ENCODE data around the gene TIMP4.

GRCh38 chr3:12143949-12144504, 14.7 kb downstream of the TIMP4 start:
- TF ChIP-seq, protein P1, sequence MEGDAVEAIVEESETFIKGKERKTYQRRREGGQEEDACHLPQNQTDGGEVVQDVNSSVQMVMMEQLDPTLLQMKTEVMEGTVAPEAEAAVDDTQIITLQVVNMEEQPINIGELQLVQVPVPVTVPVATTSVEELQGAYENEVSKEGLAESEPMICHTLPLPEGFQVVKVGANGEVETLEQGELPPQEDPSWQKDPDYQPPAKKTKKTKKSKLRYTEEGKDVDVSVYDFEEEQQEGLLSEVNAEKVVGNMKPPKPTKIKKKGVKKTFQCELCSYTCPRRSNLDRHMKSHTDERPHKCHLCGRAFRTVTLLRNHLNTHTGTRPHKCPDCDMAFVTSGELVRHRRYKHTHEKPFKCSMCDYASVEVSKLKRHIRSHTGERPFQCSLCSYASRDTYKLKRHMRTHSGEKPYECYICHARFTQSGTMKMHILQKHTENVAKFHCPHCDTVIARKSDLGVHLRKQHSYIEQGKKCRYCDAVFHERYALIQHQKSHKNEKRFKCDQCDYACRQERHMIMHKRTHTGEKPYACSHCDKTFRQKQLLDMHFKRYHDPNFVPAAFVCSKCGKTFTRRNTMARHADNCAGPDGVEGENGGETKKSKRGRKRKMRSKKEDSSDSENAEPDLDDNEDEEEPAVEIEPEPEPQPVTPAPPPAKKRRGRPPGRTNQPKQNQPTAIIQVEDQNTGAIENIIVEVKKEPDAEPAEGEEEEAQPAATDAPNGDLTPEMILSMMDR (IDR thresholded peaks at IDR 0.05), result no peak
- no peak for TF ChIP-seq POLR2A (IDR thresholded peaks at IDR 0.05)
- TF ChIP-seq POLR2AphosphoS5 (IDR thresholded peaks at IDR 0.05), result peak; percentile 48 to 81 (median 75)

Data from transverse colon (tissue), 4 donors.